ENCODE data around the gene PRSS33.

Gene PRSS33

GRCh38 chr16:2787406-2787805, at the start of gene PRSS33:
PRSS33 (minus strand) TSS chr16:2787560; CDS start chr16:2786547, 1,013 bp downstream.
- TF ChIP-seq EZH2phosphoT487 (IDR thresholded peaks at IDR 0.05; ENCODE audit: borderline replicate concordance), result no peak
- no peak for TF ChIP-seq CTCF (conservative IDR thresholded peaks at IDR 0.05; ENCODE audit: low read length)
- H3K9ac ChIP-seq (ENCODE audit: low read depth, low read length, poor library complexity, severe bottlenecking), result no peak within 1 kb of the TSS
- H2AFZ ChIP-seq (ENCODE audit: low read length), result peak within 1 kb of the TSS; percentile 81; the same call in 1 of the 2 replicates
- no peaks in the 10 kb centered on the region for H4K20me1 ChIP-seq (ENCODE audit: insufficient read depth, low read length, poor library complexity, severe bottlenecking)
- no peaks in the 10 kb centered on the region for H3K9me2 ChIP-seq (replicated peaks; ENCODE audit: low read depth, low read length)
- H3K9me3 ChIP-seq (ENCODE audit: insufficient read depth, low read depth, low read length), result no peaks in the 10 kb centered on the region
- no peaks in the 10 kb centered on the region for H3K27me3 ChIP-seq (ENCODE audit: insufficient read depth, low read length, poor library complexity, severe bottlenecking)
- H3F3A ChIP-seq (ENCODE audit: low read depth), result no peaks in the 10 kb centered on the region
- H3K4me3 ChIP-seq (ENCODE audit: low read length, poor library complexity, severe bottlenecking), result peak within 1 kb of the TSS; percentile 29
- H3K4me2 ChIP-seq (ENCODE audit: low read depth, low read length, poor library complexity, severe bottlenecking), result peak within 1 kb of the TSS; percentile 50
- no peaks in the 10 kb centered on the region for H3K79me2 ChIP-seq (ENCODE audit: insufficient read depth, low read length)
- no peaks in the 10 kb centered on the region for H3K36me3 ChIP-seq (ENCODE audit: insufficient read depth, low read length)
- no peaks in the 10 kb centered on the region for H3K4me1 ChIP-seq (ENCODE audit: insufficient read depth, low read length, poor library complexity, severe bottlenecking)

- no peak overlapping the region for H3K4me2 ChIP-seq (ENCODE audit: low read depth, low read length, poor library complexity, severe bottlenecking)
- H3K4me3 ChIP-seq (ENCODE audit: low read length, poor library complexity, severe bottlenecking), result no peak overlapping the region
- H3K36me3 ChIP-seq (ENCODE audit: insufficient read depth, low read length), result no peaks in the 10 kb centered on the region
- H3K4me1 ChIP-seq (ENCODE audit: insufficient read depth, low read length, poor library complexity, severe bottlenecking), result no peaks in the 10 kb centered on the region
- no peaks in the 10 kb centered on the region for H3K27me3 ChIP-seq (ENCODE audit: insufficient read depth, low read length, poor library complexity, severe bottlenecking)
- no peak overlapping the region for H3K9ac ChIP-seq (ENCODE audit: low read depth, low read length, poor library complexity, severe bottlenecking)
- H3K9me3 ChIP-seq (ENCODE audit: insufficient read depth, low read depth, low read length), result no peaks in the 10 kb centered on the region
- H3K79me2 ChIP-seq (ENCODE audit: insufficient read depth, low read length), result no peaks in the 10 kb centered on the region
- H2AFZ ChIP-seq (ENCODE audit: low read length), result no peak overlapping the region
- no peak for TF ChIP-seq EZH2phosphoT487 (IDR thresholded peaks at IDR 0.05; ENCODE audit: borderline replicate concordance)
- TF ChIP-seq CTCF (conservative IDR thresholded peaks at IDR 0.05; ENCODE audit: low read length), result no peak
- H3K9me2 ChIP-seq (replicated peaks; ENCODE audit: low read depth, low read length), result no peaks in the 10 kb centered on the region
- no peaks in the 10 kb centered on the region for H4K20me1 ChIP-seq (ENCODE audit: insufficient read depth, low read length, poor library complexity, severe bottlenecking)
- H3F3A ChIP-seq (ENCODE audit: low read depth), result no peaks in the 10 kb centered on the region
Measured at GRCh38 chr16:2836646-2837508, 49.5 kb upstream of the PRSS33 start.

- Histone ChIP-seq H3F3A (ENCODE audit: low read depth) (no peaks in the 10 kb centered on the region), H4K20me1 (ENCODE audit: insufficient read depth, low read length, poor library complexity, severe bottlenecking) (no peaks in the 10 kb centered on the region), H3K27me3 (ENCODE audit: insufficient read depth, low read length, poor library complexity, severe bottlenecking) (no peaks in the 10 kb centered on the region), H3K4me3 (ENCODE audit: low read length, poor library complexity, severe bottlenecking) (no peak overlapping the region), H3K36me3 (ENCODE audit: insufficient read depth, low read length) (no peaks in the 10 kb centered on the region), H3K4me1 (ENCODE audit: insufficient read depth, low read length, poor library complexity, severe bottlenecking) (no peaks in the 10 kb centered on the region), H3K9me3 (ENCODE audit: insufficient read depth, low read depth, low read length) (no peaks in the 10 kb centered on the region), H3K4me2 (ENCODE audit: low read depth, low read length, poor library complexity, severe bottlenecking) (no peak overlapping the region), H2AFZ (ENCODE audit: low read length) (no peak overlapping the region), H3K9me2 (replicated peaks; ENCODE audit: low read depth, low read length) (no peaks in the 10 kb centered on the region), H3K79me2 (ENCODE audit: insufficient read depth, low read length) (no peaks in the 10 kb centered on the region), H3K9ac (ENCODE audit: low read depth, low read length, poor library complexity, severe bottlenecking) (no peak overlapping the region)
- TF ChIP-seq CTCF (conservative IDR thresholded peaks at IDR 0.05; ENCODE audit: low read length) (no peak), EZH2phosphoT487 (IDR thresholded peaks at IDR 0.05; ENCODE audit: borderline replicate concordance) (no peak)
Measured at GRCh38 chr16:2835638-2836493, 48.5 kb upstream of the PRSS33 start.

All from Loucy (cell line).